Stimulated activated naive CD8-positive, alpha-beta T cell treated with anti-CD3 and anti-CD28 coated beads, Interleukin-15, amount 100 ng/mL, for 72 hours (primary cell): Measurements from ENCODE around the gene ACOX1.

ENCODE experiments used
- ATAC-seq: fragments of 150-1000 bp; cut with Tn5 transposase; 2 replicates; pipeline ENCODE4 v1.10.0; 2021; ENCODE audit warnings: mild to moderate bottlenecking, moderate library complexity
- DNase-seq, 2 donors: peaks; one replicate each; pipeline ENCODE4 v3.0.0; 2021 to 2022
- H3K27ac Mint-ChIP-seq, 2 donors: one replicate each; pipeline ENCODE4 v1.8.0; 2022; ENCODE audit warnings: mild to moderate bottlenecking in 2 of 2, mixed read lengths in 2 of 2, moderate library complexity in 2 of 2
- H3K27me3 Mint-ChIP-seq: one replicate; pipeline ENCODE4 v1.8.0; 2022; ENCODE audit warnings: mixed read lengths
- H3K4me1 Mint-ChIP-seq: one replicate; pipeline ENCODE4 v1.8.0; 2022; ENCODE audit warnings: mild to moderate bottlenecking, mixed read lengths
- H3K4me3 Mint-ChIP-seq, 2 donors: one replicate each; pipeline ENCODE4 v1.8.0; 2022; ENCODE audit warnings: mild to moderate bottlenecking in 2 of 2, mixed read lengths in 2 of 2, moderate library complexity in 1 of 2
- H3K9me3 Mint-ChIP-seq, 2 donors: one replicate each; pipeline ENCODE4 v1.8.0; 2022; ENCODE audit warnings: mixed read lengths in 2 of 2

Gene ACOX1

GRCh38 chr17:75898791-75899190, 80.2 kb downstream of the ACOX1 start:
- Mint-ChIP-seq H3K27me3 (no peaks in the 10 kb centered on the region), H3K9me3 (no peaks in the 10 kb centered on the region), H3K4me3 (no peak overlapping the region), H3K27ac (no peak overlapping the region), H3K4me1 (peaks cover 47% of the 10 kb centered on the region)
- no peak for ATAC-seq
- DNase-seq, result no peak

- Mint-ChIP-seq H3K27me3 (no peaks in the 10 kb centered on the region), H3K9me3 (no peaks in the 10 kb centered on the region), H3K27ac (peak overlapping the region in 1 of 2 donors; percentile 63), H3K4me3 (peak overlapping the region in 1 of 2 donors; percentile 60), H3K4me1 (peaks cover 47% of the 10 kb centered on the region)
- no peak for ATAC-seq
- DNase-seq, result no peak
Observed at GRCh38 chr17:75898065-75898464, 80.9 kb downstream of the ACOX1 start.

GRCh38 chr17:75897160-75898019, 81.6 kb downstream of the ACOX1 start:
- H3K27me3 Mint-ChIP-seq, result no peaks in the 10 kb centered on the region
- peaks cover 47% of the 10 kb centered on the region for H3K4me1 Mint-ChIP-seq
- H3K4me3 Mint-ChIP-seq, result peak overlapping the region; percentile 53 to 60
- no peaks in the 10 kb centered on the region for H3K9me3 Mint-ChIP-seq
- DNase-seq (no peak), ATAC-seq (no peak)
- peak overlapping the region; percentile 66 to 82 for H3K27ac Mint-ChIP-seq

- no peaks in the 10 kb centered on the region for H3K9me3 Mint-ChIP-seq
- peak within 1 kb of the TSS; percentile 82 to 90 for H3K27ac Mint-ChIP-seq
- H3K4me3 Mint-ChIP-seq, result peak within 1 kb of the TSS; percentile 73 to 88
- DNase-seq, result peak; percentile 73 to 80
- H3K27me3 Mint-ChIP-seq, result no peaks in the 10 kb centered on the region
- peaks cover 45% of the 10 kb centered on the region for H3K4me1 Mint-ChIP-seq
- peak; percentile 88 for ATAC-seq
Observed at GRCh38 chr17:75896415-75897159, 82.4 kb downstream of the ACOX1 start, which contains the start of gene TRIM65. TSS of gene TRIM65 (minus strand) at chr17:75896951. CDS start at chr17:75896937, 14 bp downstream.

GRCh38 chr17:75895370-75896155, 83.4 kb downstream of the ACOX1 start:
- Mint-ChIP-seq H3K9me3 (no peaks in the 10 kb centered on the region), H3K4me3 (peak overlapping the region; percentile 73 to 88), H3K27me3 (no peaks in the 10 kb centered on the region), H3K4me1 (peaks cover 44% of the 10 kb centered on the region), H3K27ac (peak overlapping the region; percentile 82 to 90)
- ATAC-seq (no peak), DNase-seq (no peak)

- no peaks in the 10 kb centered on the region for H3K27me3 Mint-ChIP-seq
- no peaks in the 10 kb centered on the region for H3K9me3 Mint-ChIP-seq
- DNase-seq (no peak), ATAC-seq (no peak)
- H3K27ac Mint-ChIP-seq, result peak overlapping the region; percentile 82 to 96
- H3K4me3 Mint-ChIP-seq, result peak overlapping the region in 1 of 2 donors; percentile 6
- peaks cover 52% of the 10 kb centered on the region for H3K4me1 Mint-ChIP-seq
Observed at GRCh38 chr17:75894049-75894733, 84.8 kb downstream of the ACOX1 start.

GRCh38 chr17:75893305-75894048, 85.5 kb downstream of the ACOX1 start:
- DNase-seq, result no peak
- Mint-ChIP-seq H3K4me3 (peak overlapping the region in 1 of 2 donors; percentile 6), H3K9me3 (no peaks in the 10 kb centered on the region), H3K27ac (peak overlapping the region; percentile 42 to 82), H3K27me3 (no peaks in the 10 kb centered on the region), H3K4me1 (peaks cover 53% of the 10 kb centered on the region)
- ATAC-seq, result no peak

- Mint-ChIP-seq H3K4me3 (no peak overlapping the region), H3K9me3 (no peaks in the 10 kb centered on the region), H3K4me1 (peaks cover 51% of the 10 kb centered on the region), H3K27me3 (no peaks in the 10 kb centered on the region), H3K27ac (no peak overlapping the region)
- no peak for ATAC-seq
- no peak for DNase-seq
Observed at GRCh38 chr17:75892556-75893224, 86.3 kb downstream of the ACOX1 start.

- Mint-ChIP-seq H3K4me1 (peaks cover 44% of the 10 kb centered on the region), H3K27me3 (no peaks in the 10 kb centered on the region), H3K27ac (no peak overlapping the region), H3K4me3 (no peak overlapping the region), H3K9me3 (no peaks in the 10 kb centered on the region)
- no peak for DNase-seq
- no peak for ATAC-seq
Observed at GRCh38 chr17:75891605-75892555, 87.1 kb downstream of the ACOX1 start.
